Astrocyte (in vitro differentiated cells and primary cell): Measurements from ENCODE around the gene RAB36. TPM values are rescaled to one million over a fixed set of nuclear protein-coding genes. Genes with fewer than 3 reads are reported as not detected.

Source experiments
- DNase-seq: peaks from one replicate; pipeline ENCODE4 v3.0.0-alpha.2; 2010; ENCODE audit warnings: low read depth
- FAIRE-seq: peaks from 2 replicates; lab custom pipeline; 2011; peaks lifted over from hg19 to GRCh38; lab: Jason Lieb, UNC
- H2AFZ ChIP-seq: 2 replicates; pipeline ENCODE4 v1.6.0; 2012; ENCODE audit warnings: low read depth, low read length, inconsistent platforms
- H3K27ac ChIP-seq: 2 replicates; pipeline ENCODE4 v1.5.1; 2011; ENCODE audit warnings: low read depth, low read length, inconsistent platforms
- H3K27me3 ChIP-seq: 2 replicates; pipeline ENCODE4 v1.6.0; 2011; ENCODE audit warnings: low read length, inconsistent platforms; ENCODE audit not compliant: insufficient read depth
- H3K36me3 ChIP-seq: 2 replicates; pipeline ENCODE4 v1.5.1; 2011; ENCODE audit warnings: low read length, inconsistent platforms; ENCODE audit not compliant: insufficient read depth
- H3K4me1 ChIP-seq: 2 replicates; pipeline ENCODE4 v1.5.1; 2011; ENCODE audit warnings: low read length, inconsistent platforms; ENCODE audit not compliant: insufficient read depth
- H3K4me2 ChIP-seq: 2 replicates; pipeline ENCODE4 v1.6.0; 2012; ENCODE audit warnings: low read length, inconsistent platforms
- H3K4me3 ChIP-seq: 2 replicates; pipeline ENCODE4 v1.5.1; 2011; ENCODE audit warnings: low read depth, mild to moderate bottlenecking, low read length, inconsistent platforms; ENCODE audit not compliant: insufficient read depth
- H3K79me2 ChIP-seq: 2 replicates; pipeline ENCODE4 v1.6.0; 2012; ENCODE audit warnings: mild to moderate bottlenecking, low read length, inconsistent platforms; ENCODE audit not compliant: insufficient read depth
- H3K9ac ChIP-seq: 2 replicates; pipeline ENCODE4 v1.6.0; 2012; ENCODE audit warnings: mild to moderate bottlenecking, low read length, inconsistent platforms
- H3K9me3 ChIP-seq: 2 replicates; pipeline ENCODE4 v1.5.1; 2012; ENCODE audit warnings: low read depth, mild to moderate bottlenecking, low read length, inconsistent platforms; ENCODE audit not compliant: insufficient read depth
- H4K20me1 ChIP-seq: 2 replicates; pipeline ENCODE4 v1.6.0; 2012; ENCODE audit warnings: low read length, inconsistent platforms; ENCODE audit not compliant: insufficient read depth
- H3K27ac Mint-ChIP-seq: one replicate; pipeline ENCODE4 v1.8.0; 2021; ENCODE audit warnings: mild to moderate bottlenecking, mixed read lengths; ENCODE audit not compliant: unreplicated experiment
- H3K27me3 Mint-ChIP-seq: one replicate; pipeline ENCODE4 v1.8.0; 2021; ENCODE audit warnings: low read depth, mixed read lengths; ENCODE audit not compliant: unreplicated experiment
- H3K36me3 Mint-ChIP-seq: one replicate; pipeline ENCODE4 v1.8.0; 2021; ENCODE audit warnings: low read depth, mixed read lengths; ENCODE audit not compliant: unreplicated experiment
- H3K4me1 Mint-ChIP-seq: one replicate; pipeline ENCODE4 v1.8.0; 2021; ENCODE audit warnings: low read depth, mixed read lengths; ENCODE audit not compliant: unreplicated experiment
- H3K4me3 Mint-ChIP-seq: one replicate; pipeline ENCODE4 v1.8.0; 2021; ENCODE audit warnings: mild to moderate bottlenecking, moderate library complexity, mixed read lengths; ENCODE audit not compliant: unreplicated experiment
- H3K9me3 Mint-ChIP-seq: one replicate; pipeline ENCODE4 v1.8.0; 2021; ENCODE audit warnings: mild to moderate bottlenecking, mixed read lengths; ENCODE audit not compliant: unreplicated experiment
- EZH2 ChIP-seq: IDR thresholded peaks from 2 replicates; pipeline ENCODE4 v1.6.1; 2012; ENCODE audit warnings: mild to moderate bottlenecking, low read length, inconsistent platforms; ENCODE audit not compliant: insufficient read depth
- total RNA-seq: library from RNA; stranded (reverse); gene quantifications from 2 replicates; pipeline ENCODE4 v1.2.1, GENCODE V29; 2021
- TF ChIP-seq, protein P1 (sequence below): IDR thresholded peaks from 2 replicates; pipeline ENCODE4 v1.5.1; 2011; ENCODE audit warnings: low read depth, mild to moderate bottlenecking, inconsistent platforms, low read length, moderate library complexity; ENCODE audit not compliant: insufficient read depth

The RAB36 gene
- total RNA-seq, 1 donor from 2014 or later = 5.2 TPM

DNA sequence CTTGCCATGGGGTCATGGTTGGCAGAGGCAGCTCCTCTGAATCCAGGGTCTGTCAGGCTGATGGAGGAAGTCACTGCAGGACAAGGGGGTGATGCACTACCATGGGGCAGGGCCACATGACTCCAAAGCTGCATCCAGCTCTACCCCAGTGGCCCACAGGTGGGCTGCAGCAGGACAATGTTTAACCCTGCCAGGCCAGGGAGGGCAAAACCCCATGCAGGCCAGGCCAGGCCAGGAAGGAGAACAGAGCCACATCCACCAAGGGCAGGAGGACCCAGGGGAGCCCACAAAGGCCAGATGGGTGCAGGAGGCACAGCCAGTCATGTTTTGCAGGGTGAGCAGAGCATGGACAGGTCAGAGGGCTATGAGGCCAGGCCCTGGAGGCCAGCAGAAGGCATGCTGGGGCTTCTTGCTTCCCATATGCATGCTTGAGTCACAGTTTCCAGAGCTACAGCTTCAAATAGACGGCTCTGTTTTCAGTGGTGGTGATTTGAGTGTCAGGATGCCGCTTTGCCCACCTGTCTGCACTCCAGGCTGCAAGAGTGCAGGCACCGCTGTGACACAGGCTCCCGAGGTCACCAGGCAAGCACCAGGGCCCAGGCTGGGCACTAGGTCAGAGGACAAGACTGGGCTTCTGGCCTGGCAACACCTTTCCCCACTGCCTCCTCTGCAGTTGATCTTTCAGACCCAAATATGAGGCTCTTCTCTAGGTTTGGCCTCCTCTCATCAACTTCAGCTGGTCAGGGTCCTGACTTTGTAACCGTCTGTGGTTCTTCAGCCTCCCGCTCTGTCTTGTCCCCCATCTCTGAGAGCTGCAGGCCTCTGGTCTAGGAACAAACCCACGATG, 26.4 kb upstream of the RAB36 start:
- Histone ChIP-seq H3K9ac (no peak overlapping the region), H2AFZ (no peak overlapping the region), H3K79me2 (no peaks in the 10 kb centered on the region), H3K36me3 (no peaks in the 10 kb centered on the region), H3K27me3 (no peaks in the 10 kb centered on the region), H3K4me1 (no peaks in the 10 kb centered on the region), H3K27ac (no peak overlapping the region), H3K4me2 (no peak overlapping the region), H4K20me1 (no peaks in the 10 kb centered on the region), H3K9me3 (no peaks in the 10 kb centered on the region), H3K4me3 (no peak overlapping the region)
- Mint-ChIP-seq H3K36me3 (no peaks in the 10 kb centered on the region), H3K27me3 (peaks cover 54% of the 10 kb centered on the region), H3K4me1 (no peaks in the 10 kb centered on the region), H3K27ac (peak overlapping the region; percentile 90), H3K4me3 (no peak overlapping the region), H3K9me3 (no peaks in the 10 kb centered on the region)
- no peak for TF ChIP-seq EZH2
- TF ChIP-seq, protein P1, sequence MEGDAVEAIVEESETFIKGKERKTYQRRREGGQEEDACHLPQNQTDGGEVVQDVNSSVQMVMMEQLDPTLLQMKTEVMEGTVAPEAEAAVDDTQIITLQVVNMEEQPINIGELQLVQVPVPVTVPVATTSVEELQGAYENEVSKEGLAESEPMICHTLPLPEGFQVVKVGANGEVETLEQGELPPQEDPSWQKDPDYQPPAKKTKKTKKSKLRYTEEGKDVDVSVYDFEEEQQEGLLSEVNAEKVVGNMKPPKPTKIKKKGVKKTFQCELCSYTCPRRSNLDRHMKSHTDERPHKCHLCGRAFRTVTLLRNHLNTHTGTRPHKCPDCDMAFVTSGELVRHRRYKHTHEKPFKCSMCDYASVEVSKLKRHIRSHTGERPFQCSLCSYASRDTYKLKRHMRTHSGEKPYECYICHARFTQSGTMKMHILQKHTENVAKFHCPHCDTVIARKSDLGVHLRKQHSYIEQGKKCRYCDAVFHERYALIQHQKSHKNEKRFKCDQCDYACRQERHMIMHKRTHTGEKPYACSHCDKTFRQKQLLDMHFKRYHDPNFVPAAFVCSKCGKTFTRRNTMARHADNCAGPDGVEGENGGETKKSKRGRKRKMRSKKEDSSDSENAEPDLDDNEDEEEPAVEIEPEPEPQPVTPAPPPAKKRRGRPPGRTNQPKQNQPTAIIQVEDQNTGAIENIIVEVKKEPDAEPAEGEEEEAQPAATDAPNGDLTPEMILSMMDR = no peak
- no peak for FAIRE-seq
- DNase-seq = no peak

DNA sequence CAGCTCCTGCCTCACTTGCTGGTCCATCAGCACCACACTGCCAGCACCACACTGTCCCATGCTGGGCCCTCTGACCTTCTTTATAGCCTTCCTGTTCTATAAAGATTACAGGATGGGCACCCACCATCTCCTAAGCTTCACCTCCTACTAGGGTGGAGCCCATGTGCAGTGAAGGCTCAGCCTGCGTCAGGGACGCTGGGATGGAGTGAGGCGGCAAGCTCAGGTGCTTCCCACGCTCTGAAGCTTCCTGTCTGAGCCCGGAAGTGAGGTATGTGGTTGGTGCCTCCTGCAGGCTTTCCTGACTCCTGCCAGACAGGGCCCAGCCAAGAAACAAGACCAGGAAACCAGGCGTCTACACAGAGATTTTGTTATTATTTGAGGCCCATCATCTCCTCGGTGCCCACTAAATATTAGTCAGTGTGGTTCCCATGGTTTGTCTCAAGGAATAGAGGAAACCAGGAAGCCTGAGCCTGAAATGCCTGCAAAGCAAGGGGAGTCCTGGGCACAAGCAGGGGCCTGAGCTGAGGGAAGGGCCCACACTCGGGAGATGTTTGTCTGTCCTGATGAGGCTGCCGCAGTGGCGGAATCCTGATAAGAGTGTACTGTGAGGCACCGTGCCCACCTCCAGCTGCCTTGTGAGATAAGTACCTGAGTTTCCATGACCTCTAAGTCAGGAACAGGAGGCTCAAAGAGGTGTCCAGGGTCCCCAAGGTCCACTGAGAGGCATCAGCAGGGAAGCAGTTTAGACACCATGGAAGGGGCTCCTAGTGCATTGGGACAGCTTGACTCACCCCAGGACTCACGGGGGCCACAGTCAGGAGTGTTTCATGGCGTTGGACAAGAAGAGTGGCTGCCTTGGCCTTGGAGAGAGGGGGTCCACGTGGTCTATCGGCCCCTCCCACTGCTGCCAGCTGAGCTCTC, 25.5 kb upstream of the RAB36 start:
- H3K27me3 Mint-ChIP-seq = peaks cover 54% of the 10 kb centered on the region
- no peak for FAIRE-seq
- Histone ChIP-seq H3K36me3 (no peaks in the 10 kb centered on the region), H2AFZ (no peak overlapping the region), H3K27me3 (no peaks in the 10 kb centered on the region), H3K4me1 (no peaks in the 10 kb centered on the region), H4K20me1 (no peaks in the 10 kb centered on the region), H3K4me2 (no peak overlapping the region), H3K4me3 (no peak overlapping the region), H3K9me3 (no peaks in the 10 kb centered on the region), H3K79me2 (no peaks in the 10 kb centered on the region), H3K9ac (no peak overlapping the region), H3K27ac (no peak overlapping the region)
- no peak overlapping the region for H3K4me3 Mint-ChIP-seq
- no peak for DNase-seq
- no peak for TF ChIP-seq EZH2
- TF ChIP-seq, protein P1 = no peak
- no peaks in the 10 kb centered on the region for H3K4me1 Mint-ChIP-seq
- no peaks in the 10 kb centered on the region for H3K9me3 Mint-ChIP-seq
- no peaks in the 10 kb centered on the region for H3K36me3 Mint-ChIP-seq
- peak overlapping the region; percentile 90 for H3K27ac Mint-ChIP-seq
